ENCODE data around the gene DGKG.

The DGKG gene

DNA sequence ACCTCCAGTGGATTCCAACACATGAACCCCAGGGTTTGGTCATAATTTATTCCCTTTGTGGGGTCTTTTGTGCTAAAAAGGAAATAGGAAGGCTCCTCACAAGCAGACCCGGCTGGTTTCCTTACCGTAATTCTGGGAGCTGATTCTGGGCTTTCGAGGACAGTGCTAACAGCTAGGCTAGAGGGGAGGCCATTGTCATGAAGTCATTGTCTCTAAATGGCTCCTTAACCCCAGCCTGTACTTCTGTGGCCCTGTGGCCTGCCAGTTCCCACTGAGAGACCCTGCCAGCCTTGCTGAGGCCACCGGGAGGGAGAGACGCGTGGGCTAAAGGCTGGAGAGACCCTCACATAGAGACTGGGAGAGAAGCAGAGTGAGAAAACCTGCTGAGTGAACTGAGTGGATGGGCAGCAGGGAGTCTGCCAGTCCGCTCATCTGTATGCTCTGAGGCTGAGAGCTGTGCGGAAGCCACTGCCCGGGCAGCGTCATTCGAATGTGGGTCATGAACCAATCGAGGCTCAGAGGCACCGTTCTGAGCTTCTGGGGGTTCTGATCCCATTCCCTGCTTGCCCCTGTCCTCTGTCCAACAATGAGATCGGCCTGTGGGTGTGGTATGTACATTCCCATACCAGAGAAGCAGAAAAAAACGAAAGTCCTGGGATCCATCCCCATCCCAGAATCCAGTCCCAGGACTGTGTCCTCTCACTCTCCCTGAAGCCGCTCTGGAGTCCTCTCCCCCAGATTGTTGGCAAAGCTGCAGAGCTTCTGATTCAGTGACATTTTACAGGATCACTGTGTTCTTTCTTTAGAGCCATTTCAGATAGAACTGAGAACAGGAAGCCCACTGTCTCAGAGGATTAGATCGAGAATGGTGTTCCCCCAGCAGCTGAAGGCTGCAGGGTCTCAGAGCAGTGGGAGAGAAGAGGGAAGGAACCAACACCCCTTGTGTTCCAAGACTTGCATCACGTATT, 21.3 kb upstream of the DGKG start:
- no peaks in the 10 kb centered on the region for H3K36me3 ChIP-seq (ENCODE audit: control insufficient read depth in 1 of 2, insufficient read depth in 2 of 2, low read length in 2 of 2)

GRCh38 chr3:186382217-186382885, 20.3 kb upstream of the DGKG start:
- Histone ChIP-seq H3K4me3 (ENCODE audit: low read depth in 1 of 2, low read length in 2 of 2) (peak overlapping the region in 1 of 2 donors; percentile 19), H3K4me1 (ENCODE audit: control insufficient read depth in 1 of 2, insufficient read depth in 2 of 2, low read length in 2 of 2) (peaks cover 20 to 25% of the 10 kb centered on the region in 2 donors), H3K27ac (ENCODE audit: low read depth, low read length) (peak overlapping the region; percentile 17), H3K27me3 (ENCODE audit: control insufficient read depth in 1 of 2, insufficient read depth in 2 of 2, low read length in 2 of 2) (no peaks in the 10 kb centered on the region), H3K9ac (ENCODE audit: low read depth in 1 of 2, low read length in 2 of 2) (no peak overlapping the region), H3K9me3 (ENCODE audit: control insufficient read depth in 1 of 2, low read length in 2 of 2) (no peaks in the 10 kb centered on the region), H3K36me3 (ENCODE audit: control insufficient read depth in 1 of 2, insufficient read depth in 2 of 2, low read length in 2 of 2) (no peaks in the 10 kb centered on the region)

More for the DNA sequence above, 21.3 kb upstream of the DGKG start:
- no peaks in the 10 kb centered on the region for H3K9me3 ChIP-seq (ENCODE audit: control insufficient read depth in 1 of 2, low read length in 2 of 2)
- H3K4me3 ChIP-seq (ENCODE audit: low read depth in 1 of 2, low read length in 2 of 2), result no peak overlapping the region
- no peak overlapping the region for H3K9ac ChIP-seq (ENCODE audit: low read depth in 1 of 2, low read length in 2 of 2)
- peaks cover 20 to 25% of the 10 kb centered on the region in 2 donors for H3K4me1 ChIP-seq (ENCODE audit: control insufficient read depth in 1 of 2, insufficient read depth in 2 of 2, low read length in 2 of 2)
- H3K27me3 ChIP-seq (ENCODE audit: control insufficient read depth in 1 of 2, insufficient read depth in 2 of 2, low read length in 2 of 2), result no peaks in the 10 kb centered on the region
- H3K27ac ChIP-seq (ENCODE audit: low read depth, low read length), result no peak overlapping the region

GRCh38 chr3:186381424-186382216, 19.6 kb upstream of the DGKG start:
- Histone ChIP-seq H3K9me3 (ENCODE audit: control insufficient read depth in 1 of 2, low read length in 2 of 2) (no peaks in the 10 kb centered on the region), H3K27me3 (ENCODE audit: control insufficient read depth in 1 of 2, insufficient read depth in 2 of 2, low read length in 2 of 2) (no peaks in the 10 kb centered on the region), H3K4me3 (ENCODE audit: low read depth in 1 of 2, low read length in 2 of 2) (peak overlapping the region; percentile 19 to 37), H3K9ac (ENCODE audit: low read depth in 1 of 2, low read length in 2 of 2) (no peak overlapping the region), H3K27ac (ENCODE audit: low read depth, low read length) (no peak overlapping the region), H3K36me3 (ENCODE audit: control insufficient read depth in 1 of 2, insufficient read depth in 2 of 2, low read length in 2 of 2) (no peaks in the 10 kb centered on the region), H3K4me1 (ENCODE audit: control insufficient read depth in 1 of 2, insufficient read depth in 2 of 2, low read length in 2 of 2) (peaks cover 20 to 25% of the 10 kb centered on the region in 2 donors)

GRCh38 chr3:186380622-186381380, 18.8 kb upstream of the DGKG start:
- Histone ChIP-seq H3K27ac (ENCODE audit: low read depth, low read length) (no peak overlapping the region), H3K36me3 (ENCODE audit: control insufficient read depth in 1 of 2, insufficient read depth in 2 of 2, low read length in 2 of 2) (no peaks in the 10 kb centered on the region)

DNA sequence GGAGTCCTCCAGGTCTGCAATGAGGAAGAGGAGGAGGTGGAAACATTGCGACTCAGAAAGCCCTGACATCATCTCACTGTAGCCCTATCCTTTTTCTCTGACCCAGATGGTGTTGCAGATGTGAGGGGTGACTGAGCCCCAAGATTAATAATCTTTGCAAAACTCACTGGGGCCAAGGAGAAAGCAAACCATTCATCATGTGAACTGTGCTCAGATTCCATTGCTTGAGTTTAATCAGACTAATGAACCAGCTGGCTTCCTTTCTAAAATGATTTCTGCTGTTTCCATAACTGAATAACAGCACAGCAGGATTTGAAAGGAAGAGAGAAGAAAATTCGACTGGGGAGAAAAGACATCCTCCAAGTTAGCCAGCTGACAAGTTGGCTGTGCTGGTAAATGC, 13.4 kb upstream of the DGKG start:
- H3K27me3 ChIP-seq (ENCODE audit: control insufficient read depth in 1 of 2, insufficient read depth in 2 of 2, low read length in 2 of 2), result peaks cover 0 to 6% of the 10 kb centered on the region in 2 donors
- H3K27ac ChIP-seq (ENCODE audit: low read depth, low read length), result no peak overlapping the region
- H3K4me1 ChIP-seq (ENCODE audit: control insufficient read depth in 1 of 2, insufficient read depth in 2 of 2, low read length in 2 of 2), result peaks cover 2% of the 10 kb centered on the region in 2 donors
- H3K9ac ChIP-seq (ENCODE audit: low read depth in 1 of 2, low read length in 2 of 2), result no peak overlapping the region
- H3K4me3 ChIP-seq (ENCODE audit: low read depth in 1 of 2, low read length in 2 of 2), result no peak overlapping the region
- no peaks in the 10 kb centered on the region for H3K36me3 ChIP-seq (ENCODE audit: control insufficient read depth in 1 of 2, insufficient read depth in 2 of 2, low read length in 2 of 2)
- no peaks in the 10 kb centered on the region for H3K9me3 ChIP-seq (ENCODE audit: control insufficient read depth in 1 of 2, low read length in 2 of 2)

More at GRCh38 chr3:186380622-186381380, 18.8 kb upstream of the DGKG start:
- no peaks in the 10 kb centered on the region for H3K27me3 ChIP-seq (ENCODE audit: control insufficient read depth in 1 of 2, insufficient read depth in 2 of 2, low read length in 2 of 2)
- no peaks in the 10 kb centered on the region for H3K9me3 ChIP-seq (ENCODE audit: control insufficient read depth in 1 of 2, low read length in 2 of 2)
- peaks cover 20 to 25% of the 10 kb centered on the region in 2 donors for H3K4me1 ChIP-seq (ENCODE audit: control insufficient read depth in 1 of 2, insufficient read depth in 2 of 2, low read length in 2 of 2)
- peak overlapping the region in 1 of 2 donors; percentile 37 for H3K4me3 ChIP-seq (ENCODE audit: low read depth in 1 of 2, low read length in 2 of 2)
- H3K9ac ChIP-seq (ENCODE audit: low read depth in 1 of 2, low read length in 2 of 2), result no peak overlapping the region

DNA sequence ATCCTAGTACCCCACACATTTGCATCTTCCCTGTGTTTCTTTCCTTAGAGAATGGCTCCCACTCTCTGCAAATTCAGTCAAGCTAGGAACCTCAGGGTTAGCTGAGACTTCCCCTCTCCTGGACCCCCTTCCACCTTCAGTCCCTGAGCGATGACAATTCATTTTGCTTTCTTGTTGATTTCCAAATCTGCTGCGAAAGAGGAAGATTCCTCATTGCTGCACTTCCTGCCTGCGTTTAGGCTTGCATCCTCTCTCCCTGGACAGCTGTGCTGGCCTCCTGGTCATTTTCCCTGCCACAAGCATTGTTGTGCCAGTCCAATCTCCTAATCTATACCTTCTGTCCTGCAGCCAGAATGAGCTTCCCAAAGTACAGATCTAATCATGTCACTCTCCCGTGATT, 12.3 kb upstream of the DGKG start:
- Histone ChIP-seq H3K27me3 (ENCODE audit: control insufficient read depth in 1 of 2, insufficient read depth in 2 of 2, low read length in 2 of 2) (peaks cover 0 to 6% of the 10 kb centered on the region in 2 donors), H3K9me3 (ENCODE audit: control insufficient read depth in 1 of 2, low read length in 2 of 2) (no peaks in the 10 kb centered on the region), H3K9ac (ENCODE audit: low read depth in 1 of 2, low read length in 2 of 2) (no peak overlapping the region), H3K4me1 (ENCODE audit: control insufficient read depth in 1 of 2, insufficient read depth in 2 of 2, low read length in 2 of 2) (no peaks in the 10 kb centered on the region), H3K36me3 (ENCODE audit: control insufficient read depth in 1 of 2, insufficient read depth in 2 of 2, low read length in 2 of 2) (no peaks in the 10 kb centered on the region), H3K4me3 (ENCODE audit: low read depth in 1 of 2, low read length in 2 of 2) (no peak overlapping the region), H3K27ac (ENCODE audit: low read depth, low read length) (no peak overlapping the region)

- no peaks in the 10 kb centered on the region for H3K9me3 ChIP-seq (ENCODE audit: control insufficient read depth in 1 of 2, low read length in 2 of 2)
- H3K4me3 ChIP-seq (ENCODE audit: low read depth in 1 of 2, low read length in 2 of 2), result no peak overlapping the region
- peaks cover 3% of the 10 kb centered on the region in 2 donors for H3K27me3 ChIP-seq (ENCODE audit: control insufficient read depth in 1 of 2, insufficient read depth in 2 of 2, low read length in 2 of 2)
- H3K27ac ChIP-seq (ENCODE audit: low read depth, low read length), result no peak overlapping the region
- H3K4me1 ChIP-seq (ENCODE audit: control insufficient read depth in 1 of 2, insufficient read depth in 2 of 2, low read length in 2 of 2), result peaks cover 0 to 4% of the 10 kb centered on the region in 2 donors
- no peaks in the 10 kb centered on the region for H3K36me3 ChIP-seq (ENCODE audit: control insufficient read depth in 1 of 2, insufficient read depth in 2 of 2, low read length in 2 of 2)
- H3K9ac ChIP-seq (ENCODE audit: low read depth in 1 of 2, low read length in 2 of 2), result no peak overlapping the region
These were observed 7.2 kb upstream of the DGKG start for GRCh38 chr3:186369217-186369616.

GRCh38 chr3:186368717-186369116, 6.7 kb upstream of the DGKG start:
- no peak overlapping the region for H3K27ac ChIP-seq (ENCODE audit: low read depth, low read length)
- H3K27me3 ChIP-seq (ENCODE audit: control insufficient read depth in 1 of 2, insufficient read depth in 2 of 2, low read length in 2 of 2), result peaks cover 3 to 7% of the 10 kb centered on the region in 2 donors
- H3K4me1 ChIP-seq (ENCODE audit: control insufficient read depth in 1 of 2, insufficient read depth in 2 of 2, low read length in 2 of 2), result peaks cover 0 to 4% of the 10 kb centered on the region in 2 donors

DNA sequence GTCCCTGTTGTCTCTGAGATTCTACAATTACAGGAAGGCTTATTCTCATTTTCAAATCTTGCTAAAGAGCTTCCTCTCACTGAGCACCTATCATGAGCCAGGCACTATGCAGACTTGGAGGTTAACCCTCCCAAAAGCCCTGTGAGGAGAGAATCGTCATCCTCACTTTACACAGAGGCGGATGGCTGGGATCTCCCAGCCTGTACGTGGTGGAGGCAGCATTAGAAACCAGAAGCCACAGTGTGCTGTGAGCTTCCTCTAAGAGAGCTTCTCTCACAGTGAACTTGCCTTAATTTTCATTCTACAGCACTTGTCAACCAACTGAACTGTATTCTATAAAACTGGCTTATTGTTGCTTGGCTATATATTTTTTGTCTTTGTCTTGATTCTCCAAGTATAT, 6.1 kb upstream of the DGKG start:
- H3K4me1 ChIP-seq (ENCODE audit: control insufficient read depth in 1 of 2, insufficient read depth in 2 of 2, low read length in 2 of 2), result peaks cover 0 to 4% of the 10 kb centered on the region in 2 donors
- no peak overlapping the region for H3K4me3 ChIP-seq (ENCODE audit: low read depth in 1 of 2, low read length in 2 of 2)
- H3K27ac ChIP-seq (ENCODE audit: low read depth, low read length), result no peak overlapping the region
- no peaks in the 10 kb centered on the region for H3K9me3 ChIP-seq (ENCODE audit: control insufficient read depth in 1 of 2, low read length in 2 of 2)
- no peak overlapping the region for H3K9ac ChIP-seq (ENCODE audit: low read depth in 1 of 2, low read length in 2 of 2)
- no peaks in the 10 kb centered on the region for H3K36me3 ChIP-seq (ENCODE audit: control insufficient read depth in 1 of 2, insufficient read depth in 2 of 2, low read length in 2 of 2)
- peaks cover 5 to 7% of the 10 kb centered on the region in 2 donors for H3K27me3 ChIP-seq (ENCODE audit: control insufficient read depth in 1 of 2, insufficient read depth in 2 of 2, low read length in 2 of 2)

More at GRCh38 chr3:186368717-186369116, 6.7 kb upstream of the DGKG start:
- no peaks in the 10 kb centered on the region for H3K36me3 ChIP-seq (ENCODE audit: control insufficient read depth in 1 of 2, insufficient read depth in 2 of 2, low read length in 2 of 2)
- H3K4me3 ChIP-seq (ENCODE audit: low read depth in 1 of 2, low read length in 2 of 2), result no peak overlapping the region
- H3K9me3 ChIP-seq (ENCODE audit: control insufficient read depth in 1 of 2, low read length in 2 of 2), result no peaks in the 10 kb centered on the region
- no peak overlapping the region for H3K9ac ChIP-seq (ENCODE audit: low read depth in 1 of 2, low read length in 2 of 2)
